Ovary (tissue), 9 donors: ENCODE measurements around the gene GALNT6. TPM values are rescaled to one million over a fixed set of nuclear protein-coding genes. Genes with fewer than 3 reads are reported as not detected.

Experiments used
- DNase-seq, 5 donors: peaks; one replicate each; pipeline ENCODE4 v3.0.0-alpha.2; 2019 to 2020
- H3K27ac ChIP-seq, 2 donors: fragments of 200-600 bp; one replicate each; pipeline versions ENCODE4 v1.5.1 to v1.8.0; 2019 to 2022
- H3K27me3 ChIP-seq: fragments of 200-600 bp; one replicate; pipeline ENCODE4 v1.8.0; 2022
- H3K36me3 ChIP-seq: fragments of 200-600 bp; sonication (generic); one replicate; pipeline ENCODE4 v1.5.1; 2019
- H3K4me1 ChIP-seq: one replicate; pipeline ENCODE4 v1.8.1; 2013; ENCODE audit warnings: mild to moderate bottlenecking, moderate library complexity; ENCODE audit not compliant: insufficient read depth
- H3K4me3 ChIP-seq: fragments of 200-600 bp; sonication (generic); one replicate; pipeline ENCODE4 v1.5.1; 2017
- H3K9me3 ChIP-seq, 2 donors: fragments of 200-600 bp in 1 of 2; sonication (generic) in 1 of 2; one replicate each; pipeline versions ENCODE4 v1.5.1 to v1.8.1; 2013 to 2019; ENCODE audit warnings: mild to moderate bottlenecking in 1 of 2, moderate library complexity in 1 of 2
- CTCF ChIP-seq, 3 donors: fragments of 450-650 bp in 2 of 3; fragments of 200-600 bp in 1 of 3; IDR thresholded peaks; one replicate each; pipeline versions ENCODE4 v1.5.1 to v1.8.0; 2016 to 2022; ENCODE audit warnings: antibody characterized with exemption in 3 of 3, mild to moderate bottlenecking in 1 of 3
- EP300 ChIP-seq: sonication (generic); formaldehyde crosslinking; IDR thresholded peaks from one replicate; pipeline ENCODE4 v1.6.1; 2017; ENCODE audit warnings: antibody characterized with exemption
- POLR2A ChIP-seq: fragments of 450-650 bp; IDR thresholded peaks from one replicate; pipeline ENCODE4 v1.6.1; 2017; ENCODE audit warnings: antibody characterized with exemption, mild to moderate bottlenecking, moderate library complexity
- WGBS, 3 donors: extraction: QIAGEN DNeasy Blood & Tissue Kit in 1 of 3; methylation state at CpG; one replicate each; pipeline versions ENCODE4 v1.1.5 to v1.1.7; 2013 to 2017; 5-methylcytosine and 5-hydroxymethylcytosine counted together
- intact Hi-C, 4 donors: fragments of 100-400 bp; cut with DNase I; formaldehyde crosslinking; loops; one replicate each; pipeline versions ENCODE4 v1.11.0 to v1.15.1; 2022 to 2023
- polyA plus RNA-seq, 2 donors: library from polyadenylated mRNA; stranded (reverse); fragments of 200-250 nt in 1 of 2; fragments of 350-450 nt in 1 of 2; fragmentation: Illumina TruSeq in 1 of 2; extraction: RNeasy Lipid Tissue Mini Kit (QIAGEN cat#74804) in 1 of 2; gene quantifications; one replicate each; pipeline ENCODE4 v1.2.3, GENCODE V29; 2013 to 2014
- total RNA-seq, 7 donors: library from RNA; depleted of rRNA in 2 of 7; stranded (reverse); fragments of >200 nt in 2 of 7; fragmentation: NEBNext Ultra II Directional in 3 of 7; extraction: Animal tissue kit (Norgen Biotek cat#: 25700) in 3 of 7; gene quantifications; one replicate each; pipeline versions ENCODE4 v1.1.0 to v1.2.4, GENCODE V29; 2016 to 2023
- donor health status: DM: no; HTN: no; CAD: no; lungs with moderate emphysema.
- donor health status: DM: no; HTN: no; CAD: no.
- donor health status: Bipolar disorder and iron deficiency.
- donor health status: DM: yes; HTN: yes; CAD: no.
- donor health status: DM: no; HTN: no; CAD: no.
- donor health status: DM: yes; HTN: yes; CAD: no.

GALNT6 gene
- total and polyA plus RNA-seq, 9 donors, result 0.51 to 14.5 (median 2.7) TPM

- intact Hi-C loops, result no loop called here
- no peaks in the 10 kb centered on the region for H3K4me1 ChIP-seq
- H3K4me3 ChIP-seq, result no peak overlapping the region
- DNase-seq, result peak in 1 of 5 donors; percentile 11
- TF ChIP-seq POLR2A (no peak), EP300 (no peak), CTCF (IDR thresholded peaks at IDR 0.05) (no peak)
- WGBS, 3 donors, result 68 to 80% (median 77%) methylated on average over 4 of the region's 4 CpGs
- no peak overlapping the region for H3K27ac ChIP-seq
- H3K9me3 ChIP-seq, result no peaks in the 10 kb centered on the region
- no peaks in the 10 kb centered on the region for H3K27me3 ChIP-seq
- no peaks in the 10 kb centered on the region for H3K36me3 ChIP-seq
These were observed 4.9 kb downstream of the GALNT6 start for GRCh38 chr12:51386351-51386750.

- no peaks in the 10 kb centered on the region for H3K27me3 ChIP-seq
- DNase-seq, result no peak
- H3K36me3 ChIP-seq, result no peaks in the 10 kb centered on the region
- no peaks in the 10 kb centered on the region for H3K9me3 ChIP-seq
- intact Hi-C loops, result no loop called here
- no peak overlapping the region for H3K4me3 ChIP-seq
- no peaks in the 10 kb centered on the region for H3K4me1 ChIP-seq
- no peak overlapping the region for H3K27ac ChIP-seq
- WGBS, 3 donors, result 74 to 77% (median 76%) methylated on average over 6 of the region's 6 CpGs
- no peak for TF ChIP-seq CTCF (IDR thresholded peaks at IDR 0.05)
- no peak for TF ChIP-seq EP300
- no peak for TF ChIP-seq POLR2A
These were observed 7.8 kb downstream of the GALNT6 start for GRCh38 chr12:51383269-51383905.

- Histone ChIP-seq H3K27ac (no peak overlapping the region), H3K27me3 (no peaks in the 10 kb centered on the region), H3K4me1 (no peaks in the 10 kb centered on the region), H3K36me3 (no peaks in the 10 kb centered on the region), H3K4me3 (no peak overlapping the region), H3K9me3 (no peaks in the 10 kb centered on the region)
- no peak for TF ChIP-seq POLR2A
- TF ChIP-seq CTCF (IDR thresholded peaks at IDR 0.05), result no peak
- no peak for TF ChIP-seq EP300
- 84 to 91% (median 88%) methylated on average over 7 of the region's 7 CpGs for WGBS, 3 donors
- no peak for DNase-seq
- intact Hi-C loops, result no loop called here
These were observed 9.0 kb downstream of the GALNT6 start for GRCh38 chr12:51382173-51382572.

GRCh38 chr12:51381226-51382079, 9.8 kb downstream of the GALNT6 start:
- H3K4me3 ChIP-seq, result no peak overlapping the region
- no peaks in the 10 kb centered on the region for H3K27me3 ChIP-seq
- no peaks in the 10 kb centered on the region for H3K4me1 ChIP-seq
- intact Hi-C loops, result no loop called here
- H3K27ac ChIP-seq, result no peak overlapping the region
- no peak for TF ChIP-seq EP300
- no peak for TF ChIP-seq CTCF (IDR thresholded peaks at IDR 0.05)
- TF ChIP-seq POLR2A, result no peak
- 28 to 29% (median 28%) methylated on average over 5 of the region's 5 CpGs for WGBS, 3 donors
- DNase-seq, result peak in 4 of 5 donors; percentile 33 to 74 (median 44)
- no peaks in the 10 kb centered on the region for H3K9me3 ChIP-seq
- no peaks in the 10 kb centered on the region for H3K36me3 ChIP-seq
